ENCODE measurements around the gene CAMTA1.

CAMTA1 gene

DNA sequence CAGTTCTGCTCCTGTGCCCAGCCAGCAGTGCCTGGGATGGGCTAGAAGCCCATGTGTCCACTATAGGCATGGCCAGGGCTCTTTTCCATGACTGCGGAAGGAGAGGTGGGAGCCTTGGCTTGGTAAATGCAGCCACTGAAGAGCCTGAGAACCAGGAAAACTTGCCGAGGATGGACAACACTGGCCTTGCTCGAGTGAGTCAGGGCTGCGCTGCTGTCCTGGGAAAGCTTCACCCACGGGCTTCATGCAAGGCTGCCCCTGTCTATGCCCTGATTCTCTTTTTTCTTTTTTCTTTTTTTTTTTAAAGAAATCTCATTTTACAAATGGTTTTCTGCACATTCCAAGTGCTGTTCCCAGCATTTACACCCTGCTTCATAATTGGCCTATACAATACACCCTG lies 156.5 kb downstream of the CAMTA1 start:
- DNase-seq, result peak; percentile 55

- DNase-seq, result no peak
Observed at GRCh38 chr1:6942990-6943389, 157.7 kb downstream of the CAMTA1 start.

DNA sequence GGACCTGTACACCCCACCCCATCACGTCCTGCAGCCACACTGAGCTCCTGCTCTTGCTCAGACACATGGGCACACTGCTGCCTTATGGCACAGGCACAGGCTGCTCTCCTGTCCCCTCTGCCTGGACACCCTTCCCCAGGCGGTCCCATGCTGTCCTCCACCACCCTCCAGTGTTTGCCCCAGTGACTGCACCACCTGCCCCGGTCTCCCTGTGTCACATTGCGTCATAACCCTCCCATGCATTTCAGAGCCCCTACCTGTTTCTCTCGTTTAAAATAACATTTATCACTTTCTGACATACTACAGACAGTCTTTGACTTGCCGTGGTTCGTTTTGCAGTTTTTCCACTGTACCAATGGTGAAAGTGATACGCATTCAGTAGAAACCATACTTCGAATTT lies 159.2 kb downstream of the CAMTA1 start:
- no peak for DNase-seq

DNA sequence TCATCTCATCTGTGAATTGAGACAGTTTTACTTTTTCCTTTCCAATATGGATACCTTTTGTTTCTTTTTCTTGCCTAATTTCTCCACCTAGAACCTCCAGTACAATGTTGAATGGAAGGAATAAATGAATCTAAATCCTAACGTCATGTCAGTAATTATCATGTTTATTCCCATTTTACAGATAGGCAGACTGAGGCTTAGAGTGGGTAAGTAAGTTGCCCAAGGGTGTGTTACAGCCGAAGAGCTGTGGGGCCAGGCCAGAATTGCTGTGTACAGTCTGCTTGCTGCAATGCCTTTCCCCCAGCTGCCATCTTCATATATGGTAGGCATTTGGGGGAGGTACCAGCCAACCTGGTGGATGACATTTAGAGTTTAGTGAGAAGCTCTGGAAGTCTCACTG lies 162.7 kb downstream of the CAMTA1 start:
- DNase-seq, result no peak

GRCh38 chr1:6948416-6948815 lies 163.2 kb downstream of the CAMTA1 start:
- no peak for DNase-seq

GRCh38 chr1:6948861-6949260 lies 163.6 kb downstream of the CAMTA1 start:
- DNase-seq, result no peak

DNA sequence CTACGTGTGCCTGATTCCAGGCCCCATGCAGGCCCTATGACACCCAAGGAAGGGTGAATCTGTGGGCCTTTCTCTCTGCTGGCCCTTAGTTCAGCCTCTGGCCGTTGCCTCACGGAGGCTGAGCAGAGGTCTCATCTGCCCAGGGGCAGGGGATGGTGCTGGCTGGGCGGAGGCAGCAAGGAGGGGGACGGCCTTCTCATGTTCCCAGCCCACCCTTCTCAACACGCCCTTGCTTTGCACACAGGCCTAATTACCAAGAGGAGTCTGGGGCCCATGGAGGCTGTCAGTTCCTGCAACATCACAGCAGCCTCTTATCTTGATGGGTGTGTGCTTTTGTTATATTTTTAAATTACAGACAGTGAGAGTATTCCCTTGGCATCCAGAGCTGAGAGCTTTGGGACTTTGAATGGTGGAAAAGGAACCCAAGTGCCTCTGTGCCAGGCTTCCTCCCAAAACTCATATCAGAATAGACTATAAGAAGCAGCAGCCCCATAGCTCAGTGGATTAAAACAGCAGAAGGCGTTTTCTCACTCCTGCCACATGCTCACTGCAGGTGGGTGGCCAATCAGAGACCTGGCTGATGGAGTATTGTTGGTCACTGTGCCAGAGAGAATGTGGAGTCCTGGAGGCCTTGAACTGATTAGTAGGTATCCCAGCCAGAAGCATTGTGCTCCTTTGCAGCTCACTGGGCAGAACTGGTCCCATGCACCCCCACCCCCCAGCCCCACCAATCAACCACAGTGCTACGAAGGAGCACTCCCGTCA lies 164.9 kb downstream of the CAMTA1 start:
- DNase-seq, result no peak

DNA sequence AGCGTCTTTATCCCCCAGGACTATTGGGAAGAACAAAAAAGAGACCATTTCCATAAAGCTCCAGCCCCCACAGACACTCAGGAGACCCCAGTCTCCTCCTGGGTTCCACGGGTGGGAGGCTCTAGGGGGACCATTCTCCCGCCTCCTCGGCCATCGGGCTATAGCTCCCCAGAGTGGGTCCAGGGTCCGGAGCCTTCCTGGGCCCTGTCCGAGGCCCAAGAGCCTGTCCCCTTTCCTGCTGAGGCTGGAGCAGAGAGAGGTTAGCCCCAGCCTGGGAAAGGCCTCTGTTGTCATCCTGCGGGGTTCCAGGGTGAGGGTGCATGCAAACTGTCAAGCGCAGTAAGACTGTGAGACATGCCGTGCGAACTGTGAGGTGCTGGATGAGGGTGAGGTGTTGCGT lies 166.3 kb downstream of the CAMTA1 start:
- DNase-seq, result no peak

DNA sequence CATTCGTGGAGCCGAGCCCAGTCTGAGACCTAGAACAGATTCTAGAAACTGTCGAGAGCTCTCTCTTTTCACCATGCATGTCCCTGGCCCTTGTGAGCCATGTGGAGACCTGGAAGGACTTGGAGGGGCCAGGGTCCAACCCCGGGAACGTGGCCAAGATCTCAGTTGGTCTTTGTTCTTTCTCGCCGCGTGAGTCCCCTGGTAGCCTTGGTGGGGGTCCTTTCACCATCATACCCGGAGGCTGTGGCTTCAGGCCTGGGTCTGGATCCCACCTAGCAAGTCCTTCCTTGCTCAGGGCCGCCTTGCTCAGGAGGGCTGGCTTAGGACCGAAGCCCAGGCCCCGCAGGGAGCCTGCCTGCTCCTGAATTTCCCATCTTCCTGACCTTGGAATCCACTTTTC lies 168.0 kb downstream of the CAMTA1 start:
- no peak for DNase-seq

DNA sequence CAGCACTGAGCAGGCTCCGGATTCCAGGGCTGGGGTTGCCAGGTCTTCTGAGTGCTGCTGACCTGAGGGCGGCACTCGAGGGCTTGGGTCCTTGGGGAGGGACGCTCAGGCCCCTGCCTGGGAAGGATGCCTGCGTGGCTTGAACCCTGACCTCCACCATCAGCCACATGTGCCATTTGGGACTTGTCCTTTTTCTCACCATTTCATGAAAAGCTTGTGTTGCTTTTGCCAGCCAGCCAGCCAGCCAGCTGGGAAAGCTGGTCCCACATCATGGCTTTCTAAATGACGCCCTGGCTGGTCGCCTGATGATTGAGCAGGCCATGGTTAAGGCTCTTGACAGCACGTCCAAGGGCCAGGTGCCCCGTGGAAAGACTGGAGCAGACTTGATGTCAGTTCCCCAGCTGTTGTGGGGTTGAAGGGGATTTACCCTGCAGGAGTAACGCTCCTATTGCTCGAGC lies 168.7 kb downstream of the CAMTA1 start:
- DNase-seq, result no peak

- DNase-seq, result no peak
Observed at GRCh38 chr1:6954591-6954990, 169.3 kb downstream of the CAMTA1 start.

DNA sequence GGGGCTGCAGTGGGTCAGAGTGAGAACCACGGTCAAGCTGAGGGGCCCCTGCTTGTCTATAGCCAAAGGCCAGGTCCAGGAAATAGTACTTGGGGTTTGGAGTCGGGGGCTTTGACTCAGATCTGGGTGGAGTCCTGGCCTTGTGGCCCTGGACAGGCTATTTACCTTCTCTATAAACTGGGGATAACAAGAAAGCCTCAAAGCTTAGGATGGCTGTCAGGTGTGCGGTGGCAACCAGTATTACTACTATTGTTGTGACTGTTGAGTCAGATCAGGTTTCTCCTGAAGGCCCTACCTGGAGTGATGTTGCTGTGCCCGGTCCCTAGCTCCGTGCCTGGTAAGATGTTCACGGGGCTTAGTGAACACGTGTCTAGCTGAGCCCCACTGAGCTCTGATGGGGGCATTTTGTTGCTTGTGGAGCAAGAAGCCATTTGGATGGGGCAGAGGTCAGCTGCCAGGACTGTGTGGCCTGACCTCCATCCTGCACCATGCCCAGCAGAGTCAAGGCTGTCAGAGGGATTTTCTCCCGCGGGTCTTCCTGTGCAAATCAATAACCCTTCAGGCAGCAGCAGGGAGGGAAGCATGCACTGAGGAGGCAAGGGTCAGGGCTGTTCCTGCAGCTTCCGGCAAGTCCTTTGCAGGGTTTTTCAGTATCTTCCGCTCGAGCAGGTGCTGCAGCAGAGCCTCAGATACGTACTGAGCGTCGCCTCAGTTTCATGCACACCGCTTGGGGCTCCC lies 170.3 kb downstream of the CAMTA1 start:
- DNase-seq, result no peak

DNA sequence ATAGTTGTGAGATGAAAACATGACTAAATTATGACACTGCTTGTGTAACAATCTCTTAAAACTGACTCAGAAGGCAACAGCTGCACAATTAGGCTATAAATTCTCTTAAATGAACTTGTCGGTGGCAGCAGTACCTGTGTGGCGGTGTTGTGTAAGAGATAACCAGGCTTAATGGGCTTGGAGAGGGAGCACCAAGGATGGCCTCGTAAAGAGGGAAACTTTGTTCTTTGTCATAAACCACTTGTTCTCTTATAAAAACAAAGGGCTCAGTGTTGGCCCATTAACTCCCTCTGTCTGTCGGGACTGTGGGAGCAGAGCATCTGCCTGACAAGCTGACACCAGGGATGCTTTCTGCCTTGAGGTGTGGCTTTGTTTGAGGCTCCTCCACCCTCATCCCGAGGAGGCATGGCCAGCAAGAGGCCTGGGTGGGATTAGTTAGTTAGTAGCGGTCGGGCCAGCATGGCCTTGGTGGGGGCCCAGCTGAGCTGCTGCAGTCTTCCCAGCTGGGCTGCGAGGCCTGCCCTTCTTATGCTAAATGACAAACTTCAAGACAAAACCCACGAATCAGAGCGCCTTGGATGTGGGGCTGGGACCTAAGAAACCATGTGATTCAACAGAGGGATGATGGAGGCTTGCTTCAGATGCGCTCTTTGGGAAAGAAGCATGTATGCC lies 171.4 kb downstream of the CAMTA1 start:
- no peak for DNase-seq

- DNase-seq, result no peak
Observed at GRCh38 chr1:6957341-6957740, 172.1 kb downstream of the CAMTA1 start.

DNA sequence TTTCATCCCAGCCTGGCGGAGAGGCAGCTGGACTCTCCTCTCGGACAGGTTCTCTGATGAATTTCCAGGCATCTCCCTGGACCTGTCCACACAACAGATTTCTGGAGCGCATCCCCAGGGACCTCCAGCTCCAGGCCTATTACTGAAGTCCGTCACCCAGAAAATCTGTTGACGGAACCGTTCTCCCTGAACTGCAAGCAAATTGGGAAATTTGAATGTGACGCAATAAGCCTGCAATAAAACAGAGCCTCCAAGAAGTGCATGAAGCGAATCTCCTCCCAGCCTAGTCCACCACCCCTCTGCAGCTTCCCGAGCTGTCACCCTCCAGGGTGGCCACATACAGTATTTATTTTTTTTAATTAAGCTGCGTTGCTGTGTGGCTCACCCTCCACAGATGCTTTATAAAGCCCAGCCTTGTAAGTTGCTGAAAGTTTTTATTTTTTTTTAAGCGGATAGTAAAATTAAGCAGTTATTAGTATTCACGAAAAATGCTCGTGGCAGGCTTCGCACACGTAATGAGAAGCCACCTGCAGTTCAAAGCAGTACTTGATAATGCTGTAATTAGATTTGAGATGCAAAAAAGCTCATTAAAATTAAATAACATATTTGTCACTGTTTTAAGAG lies 173.3 kb downstream of the CAMTA1 start:
- DNase-seq, result no peak

DNA sequence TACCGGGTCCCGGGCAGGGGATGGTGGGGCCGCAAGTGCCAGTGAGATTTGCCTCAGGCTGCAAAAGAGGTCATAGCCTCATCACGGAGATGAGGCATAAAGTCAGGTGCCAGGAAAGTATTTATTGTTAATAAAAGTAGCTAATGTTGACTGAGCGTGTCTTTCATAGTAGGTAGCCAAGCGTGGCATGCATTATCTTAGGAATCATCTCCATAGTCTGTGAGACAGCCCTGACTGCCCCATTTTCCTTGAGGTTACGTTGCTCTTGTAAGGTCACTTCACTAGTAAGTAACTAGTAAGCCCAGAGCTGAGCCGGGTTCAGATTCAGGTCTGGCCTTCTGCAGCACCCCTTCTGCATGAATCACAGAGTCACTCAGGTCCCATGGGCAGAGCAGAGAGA lies 174.2 kb downstream of the CAMTA1 start:
- peak; percentile 29 for DNase-seq

DNA sequence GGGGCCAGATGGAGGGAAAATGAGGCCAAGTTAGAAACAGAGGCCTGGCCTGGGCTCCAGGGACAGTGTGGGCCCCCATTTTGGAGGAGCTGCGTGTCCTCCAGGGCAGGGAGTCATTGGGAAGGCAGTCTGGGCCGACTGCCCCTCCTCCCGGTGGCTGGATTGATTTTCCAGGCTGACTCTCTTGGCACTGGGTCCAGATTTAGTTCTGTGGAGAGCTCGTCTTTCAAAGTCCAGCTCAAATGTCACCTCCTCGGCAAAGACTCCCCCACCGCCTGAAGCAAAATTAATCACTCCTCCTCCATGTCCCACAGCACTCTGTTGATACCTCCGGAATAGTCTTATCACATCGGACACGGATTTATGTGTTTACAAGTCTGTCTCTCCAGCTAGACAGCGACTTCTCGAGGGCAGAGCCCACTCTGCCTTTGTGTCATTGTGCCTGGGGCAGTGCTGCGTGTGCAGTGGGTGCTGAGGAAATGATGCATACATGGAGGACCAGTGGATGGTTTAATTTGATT lies 175.1 kb downstream of the CAMTA1 start:
- no peak for DNase-seq

DNA sequence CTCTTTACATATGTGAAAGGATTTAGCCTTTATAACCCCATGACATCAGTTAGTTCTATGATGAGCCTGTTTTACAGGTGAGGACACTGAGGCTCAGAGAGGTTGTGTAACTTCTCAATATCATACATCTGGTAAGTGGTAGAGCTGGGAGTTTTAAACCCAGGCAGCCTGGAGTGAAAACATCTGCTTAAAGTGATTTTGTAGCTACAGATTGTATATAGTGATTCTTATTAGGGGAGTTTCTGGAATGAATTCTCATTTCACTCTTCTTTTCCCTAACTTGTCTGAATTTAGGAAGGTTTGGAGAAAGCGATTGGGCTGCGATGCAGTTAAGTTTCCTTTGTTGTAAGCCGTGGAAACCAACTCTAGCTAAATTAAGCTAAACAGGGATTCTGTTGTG lies 175.6 kb downstream of the CAMTA1 start:
- DNase-seq, result no peak

DNA sequence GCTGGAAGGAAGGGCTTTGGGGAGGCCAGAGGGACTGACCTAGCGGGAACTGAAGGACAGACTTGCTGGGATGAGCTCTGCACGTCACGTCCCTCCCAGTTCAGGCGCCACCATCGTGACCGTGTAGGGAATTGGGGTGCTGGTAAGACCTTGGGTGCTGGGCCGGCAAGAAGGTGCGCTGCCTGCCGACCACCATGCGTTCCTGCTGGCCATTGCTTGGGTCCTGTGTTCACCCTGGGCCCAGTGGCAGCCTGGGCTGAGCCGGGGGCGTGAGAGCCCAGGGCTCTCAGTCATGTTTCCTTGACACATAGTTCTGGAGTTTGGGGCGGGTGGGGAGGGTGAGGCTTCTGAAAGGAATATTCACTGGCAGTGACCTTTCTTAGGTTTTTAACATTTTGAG lies 176.0 kb downstream of the CAMTA1 start:
- DNase-seq, result no peak

GRCh38 chr1:6961905-6962477 lies 176.7 kb downstream of the CAMTA1 start:
- DNase-seq, result no peak

- DNase-seq, result no peak
Observed at GRCh38 chr1:6962478-6962995, 177.3 kb downstream of the CAMTA1 start.
